ENCODE results near the gene GAL3ST1.

Gene GAL3ST1

GRCh38 chr22:30535182-30535581 lies 39.3 kb downstream of the GAL3ST1 start:
- no peak for DNase-seq (ENCODE audit: low read depth in 2 of 2)

- DNase-seq (ENCODE audit: low read depth in 2 of 2): no peak
Observed at GRCh38 chr22:30531651-30532608, 42.5 kb downstream of the GAL3ST1 start.

GRCh38 chr22:30526656-30527055 lies 47.8 kb downstream of the GAL3ST1 start:
- DNase-seq (ENCODE audit: low read depth in 2 of 2): no peak

GRCh38 chr22:30523646-30524489 lies 50.6 kb downstream of the GAL3ST1 start:
- DNase-seq (ENCODE audit: low read depth in 2 of 2): no peak

- no peak for DNase-seq (ENCODE audit: low read depth in 2 of 2)
Observed at GRCh38 chr22:30521368-30522156, 52.9 kb downstream of the GAL3ST1 start.

GRCh38 chr22:30519842-30520425 lies 54.5 kb downstream of the GAL3ST1 start:
- no peak for DNase-seq (ENCODE audit: low read depth in 2 of 2)

- no peak for DNase-seq (ENCODE audit: low read depth in 2 of 2)
Observed at GRCh38 chr22:30516731-30517130, 57.7 kb downstream of the GAL3ST1 start.

- no peak for DNase-seq (ENCODE audit: low read depth in 2 of 2)
Observed at GRCh38 chr22:30516273-30516672, 58.2 kb downstream of the GAL3ST1 start.

- DNase-seq (ENCODE audit: low read depth in 2 of 2): no peak
Observed at GRCh38 chr22:30514252-30514651, 60.2 kb downstream of the GAL3ST1 start.

GRCh38 chr22:30513462-30513861 lies 61.0 kb downstream of the GAL3ST1 start:
- no peak for DNase-seq (ENCODE audit: low read depth in 2 of 2)

- DNase-seq (ENCODE audit: low read depth in 2 of 2): no peak
Observed at GRCh38 chr22:30511911-30512310, 62.6 kb downstream of the GAL3ST1 start.

GRCh38 chr22:30511109-30511508 lies 63.4 kb downstream of the GAL3ST1 start:
- DNase-seq (ENCODE audit: low read depth in 2 of 2): no peak

- no peak for DNase-seq (ENCODE audit: low read depth in 2 of 2)
Observed at GRCh38 chr22:30508216-30508615, 66.2 kb downstream of the GAL3ST1 start.

- no peak for DNase-seq (ENCODE audit: low read depth in 2 of 2)
Observed at GRCh38 chr22:30507670-30508069, 66.8 kb downstream of the GAL3ST1 start.

GRCh38 chr22:30506507-30506968 lies 67.9 kb downstream of the GAL3ST1 start:
- no peak for DNase-seq (ENCODE audit: low read depth in 2 of 2)
